Glomerular endothelial cell (primary cell): ENCODE data around the gene PARD3. TPM values are rescaled to one million over a fixed set of nuclear protein-coding genes. Genes with fewer than 3 reads are reported as not detected.

ENCODE experiments used
- DNase-seq: peaks from one replicate; pipeline ENCODE4 v3.0.0-alpha.2; 2011; ENCODE audit warnings: low read depth, low spot score; ENCODE audit errors: extremely low read depth
- total RNA-seq: library from RNA; depleted of rRNA; stranded (reverse); fragments of >200 nt; gene quantifications from 2 replicates; pipeline ENCODE4 v1.2.3, GENCODE V29; 2015

The PARD3 gene
- total RNA-seq, 1 donor from 2014 or later, result 23.0 TPM

DNA sequence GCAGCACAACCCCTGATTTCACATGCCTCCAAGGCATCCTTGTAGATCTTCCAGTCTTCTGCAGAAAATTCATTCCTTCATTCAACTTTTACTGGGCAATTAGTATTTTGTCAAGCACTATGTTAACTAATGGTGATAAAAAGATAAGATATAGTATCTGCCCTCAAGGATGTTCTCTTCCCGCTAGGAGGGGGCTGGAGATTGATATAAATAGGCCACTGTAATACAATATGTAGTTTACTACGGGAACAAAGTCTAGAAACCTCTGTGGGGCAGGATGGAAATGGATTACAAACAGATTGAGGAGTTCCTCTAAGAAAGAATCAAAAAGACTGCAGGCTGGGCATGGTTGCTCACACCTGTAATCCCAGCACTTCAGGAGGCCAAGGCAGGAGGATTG lies 10.3 kb upstream of the PARD3 start:
- DNase-seq, result no peak

DNA sequence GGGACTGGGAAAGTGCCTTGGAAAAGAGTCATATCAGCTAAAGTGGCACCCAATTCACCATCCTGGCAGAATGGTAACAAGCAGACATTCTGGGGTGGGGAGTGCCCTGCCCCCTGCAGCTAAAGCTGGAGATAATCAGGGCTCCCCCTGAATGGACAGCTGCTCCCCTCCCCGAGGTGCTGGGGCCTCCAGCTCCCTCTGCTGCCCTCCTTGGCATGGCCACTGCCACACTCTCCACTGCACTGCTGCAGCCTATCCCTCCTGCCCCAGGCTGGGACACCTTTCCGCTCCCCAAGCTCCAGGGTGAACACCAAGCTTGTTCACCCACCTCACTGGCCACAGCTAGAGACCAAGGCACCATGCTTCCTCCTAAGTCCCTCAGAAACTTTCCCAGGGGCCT lies 9.8 kb upstream of the PARD3 start:
- no peak for DNase-seq

DNA sequence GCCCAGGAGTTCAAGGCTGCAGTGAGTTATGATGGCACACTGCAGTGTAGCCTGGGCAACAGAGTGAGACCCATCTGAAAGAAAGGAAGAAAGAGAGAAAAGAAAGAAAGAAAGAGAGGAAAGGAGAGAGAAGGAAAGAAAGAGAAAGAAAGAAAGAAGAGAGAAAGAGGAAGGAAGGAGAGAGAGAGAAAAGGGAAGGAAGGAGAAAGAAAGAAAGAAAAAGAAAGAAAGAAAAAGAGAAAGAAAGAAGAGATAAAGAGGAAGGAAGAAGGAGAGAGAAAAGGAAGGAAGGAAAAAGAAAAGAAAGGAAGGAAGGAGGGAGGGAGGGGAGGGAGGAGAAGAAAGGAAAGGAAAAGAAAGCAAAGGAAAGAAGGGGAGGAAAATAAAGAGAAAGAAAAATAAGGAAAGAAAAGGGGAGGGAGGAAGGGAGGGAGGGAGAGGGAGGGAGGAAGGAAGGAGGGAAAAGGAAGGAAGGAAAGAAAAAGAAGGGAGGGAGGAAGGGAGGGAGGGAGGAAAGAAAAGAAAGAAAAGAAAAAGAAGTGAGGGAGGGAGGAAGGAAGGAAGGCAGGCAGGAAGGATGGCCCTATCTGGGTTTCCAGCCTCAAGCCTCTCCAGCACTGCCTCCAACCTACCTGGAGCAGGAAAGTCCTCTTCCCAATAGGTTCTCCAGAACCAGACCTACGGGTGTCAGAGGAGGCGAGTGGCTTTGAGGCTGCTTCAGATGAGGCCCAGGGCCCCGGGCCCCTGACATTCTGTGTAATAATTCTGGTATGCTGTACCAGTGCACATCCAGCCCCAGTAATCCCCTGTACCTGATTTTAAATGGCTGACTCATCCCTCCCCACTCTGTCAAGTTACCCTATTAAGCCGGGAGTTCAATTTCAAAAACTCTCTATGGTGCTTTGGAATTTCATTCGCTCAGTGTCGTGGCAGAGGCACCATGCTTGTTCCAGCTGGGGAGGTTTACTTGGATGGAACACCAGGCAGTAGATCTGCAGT lies 6.8 kb upstream of the PARD3 start:
- DNase-seq, result no peak

DNA sequence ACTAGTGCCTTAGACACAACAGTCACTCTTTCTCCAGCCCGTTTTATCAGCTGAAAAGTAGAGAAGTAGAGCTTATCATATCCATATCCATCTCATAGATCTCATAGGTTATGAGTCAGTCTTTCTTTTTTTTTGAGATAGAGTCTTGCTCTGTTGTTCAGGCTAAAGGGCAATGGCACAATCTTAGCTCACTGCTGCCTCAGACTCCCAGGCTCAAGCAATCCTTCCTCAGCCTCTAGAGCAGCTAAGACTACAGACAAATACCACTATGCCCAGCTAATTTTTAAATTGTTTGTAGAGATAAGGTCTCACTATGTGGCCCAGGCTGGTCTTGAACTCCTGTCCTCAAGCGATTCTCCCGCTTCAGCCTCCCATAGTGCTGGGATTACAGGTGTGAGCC lies 2.5 kb upstream of the PARD3 start:
- DNase-seq, result no peak

DNA sequence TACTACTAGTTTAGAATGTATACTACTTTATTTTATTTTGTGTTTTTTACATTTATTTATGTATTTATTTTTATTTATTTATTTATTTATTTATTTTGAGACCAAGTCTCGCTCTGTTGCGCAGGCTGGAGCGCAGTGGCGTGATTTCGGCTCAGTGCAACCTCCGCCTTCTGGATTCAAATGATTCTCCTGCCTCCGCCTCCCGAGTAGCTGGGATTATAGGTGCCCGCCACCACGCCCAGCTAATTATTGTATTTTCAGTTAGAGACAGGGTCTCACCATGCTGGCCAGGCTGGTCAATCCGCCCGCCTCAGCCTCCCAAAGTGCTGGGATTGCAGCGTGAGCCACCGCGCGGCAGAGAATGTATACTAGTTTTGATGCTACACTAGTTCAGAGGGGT lies 2.0 kb upstream of the PARD3 start:
- DNase-seq, result no peak

DNA sequence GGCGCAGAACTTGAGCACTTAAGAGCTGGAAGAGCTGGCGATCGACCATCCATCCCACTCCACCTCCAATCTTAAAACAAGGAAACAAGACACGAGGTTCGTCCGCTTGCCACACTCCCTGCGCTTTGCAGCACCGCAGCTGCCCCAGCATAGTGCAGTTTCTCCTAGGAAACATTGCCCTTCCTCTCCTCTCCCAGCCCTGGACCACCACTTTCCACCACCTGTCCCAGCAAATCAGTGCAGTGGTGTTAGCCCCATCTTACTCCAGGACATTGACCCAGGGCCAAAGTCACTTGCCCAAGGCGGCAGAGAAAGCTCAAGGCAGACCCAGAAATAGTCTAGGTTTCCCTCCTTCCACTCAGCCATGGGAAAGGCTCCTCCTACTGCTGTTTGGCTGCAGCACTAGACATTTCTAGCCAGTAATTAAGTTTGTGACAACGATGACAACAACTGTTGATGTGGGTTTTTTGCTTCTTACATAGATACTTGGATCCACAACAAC lies 1.5 kb upstream of the PARD3 start:
- no peak for DNase-seq

DNA sequence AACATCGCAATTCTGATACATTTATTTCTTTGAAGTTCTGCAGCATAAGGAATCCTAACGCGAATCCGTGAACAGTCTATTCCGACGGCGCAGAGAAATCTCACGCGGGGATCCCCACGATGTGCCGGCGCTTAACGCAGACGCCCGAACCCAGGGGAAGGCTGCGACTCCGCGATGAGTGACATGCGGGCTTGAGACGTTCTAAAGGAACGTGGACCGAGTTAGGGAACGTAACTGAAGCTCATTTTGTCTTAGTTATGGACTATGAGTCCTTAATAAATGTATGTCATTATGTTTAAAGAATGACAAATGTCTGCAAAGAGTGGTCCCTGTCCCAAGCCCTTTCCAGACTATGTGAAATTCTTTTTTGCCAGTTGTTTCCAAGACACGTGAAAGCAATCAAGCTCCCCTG lies 995 bp upstream of the PARD3 start:
- no peak for DNase-seq

DNA sequence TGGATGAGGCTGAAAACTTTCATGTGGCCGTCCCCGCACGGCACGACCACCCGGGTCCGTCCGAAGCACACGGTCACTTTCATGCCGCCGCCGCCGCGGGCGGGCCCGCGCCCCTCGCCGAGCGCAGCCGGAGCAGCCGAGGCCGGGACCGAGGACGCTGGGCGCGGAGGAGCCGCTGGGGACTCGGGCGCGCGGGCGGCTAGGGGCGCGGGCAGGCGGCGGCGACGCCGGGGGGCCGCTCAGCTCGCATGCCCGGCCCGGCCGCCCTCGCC lies 247 bp downstream of the PARD3 start:
- no peak for DNase-seq

DNA sequence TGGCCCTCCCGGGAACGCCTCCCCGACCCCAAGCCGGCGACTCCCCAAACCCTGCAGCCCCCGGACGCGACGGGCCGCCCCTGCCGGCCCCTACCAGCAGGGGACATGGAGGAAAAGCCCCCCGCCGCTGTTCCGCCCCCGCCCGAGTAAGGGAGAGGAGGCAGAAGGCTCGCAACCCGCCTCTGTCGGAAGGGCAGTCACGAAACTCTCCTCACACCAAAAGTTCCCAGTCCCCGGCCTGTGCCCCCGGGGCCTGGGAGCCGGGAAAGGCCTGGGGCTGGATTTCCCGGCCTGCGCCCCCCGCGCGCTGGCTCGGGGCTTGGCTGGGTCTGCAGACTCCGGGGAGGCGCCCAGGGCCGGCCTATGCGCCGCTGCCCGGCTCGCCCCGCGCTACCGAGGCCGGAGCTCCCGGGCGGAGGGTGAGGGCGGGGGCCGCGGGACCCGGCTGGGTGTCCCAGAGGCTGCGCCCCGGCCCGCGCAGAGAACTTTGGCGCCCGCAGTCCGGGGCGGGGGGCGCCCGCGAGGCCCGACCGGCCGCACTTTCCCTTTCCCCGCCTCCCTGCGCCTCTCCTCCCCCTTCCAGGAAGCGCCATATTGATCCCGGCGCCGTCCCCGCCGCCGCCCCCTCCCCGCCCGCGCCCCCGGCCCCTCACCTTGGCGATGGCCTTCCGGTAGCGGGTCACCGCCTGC lies 728 bp downstream of the PARD3 start:
- no peak for DNase-seq

DNA sequence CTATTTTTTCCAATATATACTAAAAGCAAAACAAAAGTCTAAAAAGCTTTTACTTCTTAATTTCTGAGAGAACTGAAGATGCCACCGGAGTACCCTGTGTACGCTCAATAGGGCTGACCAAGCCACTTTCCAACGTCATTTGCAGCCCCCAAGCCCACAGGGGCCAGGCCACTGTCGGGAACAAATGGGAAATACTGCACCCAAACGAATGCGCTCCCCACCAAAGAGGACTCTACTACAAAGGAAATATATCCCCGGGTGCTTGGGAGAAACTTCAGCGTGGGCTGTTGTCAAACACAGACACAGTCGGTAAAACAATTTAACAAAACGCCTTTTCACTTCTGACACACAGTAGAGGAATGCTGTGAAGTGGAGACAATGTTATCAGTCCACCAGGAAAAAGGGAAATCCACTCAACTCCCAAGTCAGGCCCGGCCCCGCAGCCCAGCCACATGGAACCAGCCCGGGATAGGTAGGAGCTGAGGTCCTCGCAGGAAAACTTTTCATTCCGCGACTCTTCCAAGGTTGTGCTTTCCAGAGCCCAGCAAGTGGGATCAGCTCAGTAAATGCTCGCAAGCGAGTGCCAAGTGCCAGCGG lies 1.4 kb downstream of the PARD3 start:
- no peak for DNase-seq

DNA sequence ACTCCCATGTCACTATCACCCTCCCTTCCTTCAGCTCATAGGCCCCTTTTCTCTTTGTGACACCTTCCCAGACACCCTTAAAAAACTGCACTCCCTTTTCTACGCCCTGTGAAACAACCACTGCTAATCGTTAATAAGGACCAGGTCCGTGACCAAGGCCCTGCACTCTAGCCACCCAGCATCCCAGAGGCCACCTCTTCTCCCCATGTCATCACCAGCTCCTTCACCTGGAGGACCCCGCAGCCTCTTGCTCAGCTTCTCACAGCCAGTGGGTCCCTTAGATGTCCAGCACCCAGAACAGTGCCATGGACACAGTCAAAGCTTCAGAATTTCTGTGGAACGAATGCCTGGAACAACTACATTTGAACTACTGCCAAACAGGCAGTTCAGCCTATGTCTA lies 2.3 kb downstream of the PARD3 start:
- DNase-seq, result no peak

DNA sequence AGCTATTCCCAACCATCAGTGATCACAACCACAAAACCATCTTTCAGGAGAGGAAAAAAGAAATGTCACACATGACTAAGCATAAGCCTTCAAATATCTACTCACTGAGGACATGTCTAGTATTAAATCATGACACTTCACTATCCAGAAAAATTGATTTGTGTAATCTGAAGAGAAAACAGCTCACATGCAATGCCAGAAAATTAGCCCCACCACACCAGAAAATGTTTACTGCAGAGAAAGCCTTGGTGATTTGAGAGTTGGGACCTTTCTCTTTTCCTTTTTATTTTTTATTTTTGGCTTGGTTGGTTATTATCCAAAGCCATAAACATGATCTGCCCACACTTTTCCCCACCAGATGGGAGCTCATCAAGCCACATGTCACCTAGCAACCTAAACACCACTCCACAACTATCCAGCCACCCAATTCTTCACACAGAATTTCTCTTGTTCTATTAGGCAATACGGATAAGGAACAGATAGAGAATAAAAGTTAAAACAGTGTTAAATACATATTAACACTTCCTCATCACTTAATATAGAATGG lies 3.1 kb downstream of the PARD3 start:
- no peak for DNase-seq

DNA sequence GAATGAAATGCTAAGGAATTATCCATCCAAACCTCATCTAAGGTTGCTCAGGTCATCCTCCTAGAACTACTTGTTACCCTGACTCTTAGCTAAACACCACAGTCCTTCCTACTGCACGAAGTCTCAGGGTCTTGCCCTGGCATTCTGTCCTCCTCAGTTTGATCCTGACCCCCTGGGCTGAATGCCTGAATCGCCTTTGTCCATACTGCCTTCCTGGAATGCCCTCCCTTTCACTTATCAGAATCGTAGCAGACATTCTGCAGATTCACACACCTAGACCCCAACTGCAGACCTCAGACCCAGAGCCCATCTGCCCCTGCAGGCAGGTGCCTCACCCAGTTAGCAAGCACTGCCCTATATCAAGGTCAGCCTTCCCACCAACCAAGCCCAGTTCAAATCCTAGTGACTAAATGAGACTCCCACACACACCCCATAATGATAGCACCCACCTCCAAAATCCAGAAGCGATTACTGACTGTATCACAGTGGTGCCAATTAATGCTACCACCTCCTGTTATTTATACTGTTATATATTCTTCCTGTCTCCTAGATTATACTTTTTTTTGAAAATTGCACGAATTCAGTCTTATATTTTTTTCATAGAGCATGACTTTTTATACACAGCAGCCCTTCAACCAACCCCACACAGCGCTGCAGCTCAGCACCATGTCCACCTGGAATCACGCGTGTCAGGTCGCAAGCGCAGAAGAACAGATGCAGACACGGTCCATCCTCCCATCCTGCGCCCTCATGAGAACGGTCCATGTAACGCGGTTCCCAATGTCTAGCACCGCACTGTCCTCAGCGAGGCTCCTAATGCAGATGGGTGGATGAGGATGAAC lies 3.7 kb downstream of the PARD3 start:
- no peak for DNase-seq

DNA sequence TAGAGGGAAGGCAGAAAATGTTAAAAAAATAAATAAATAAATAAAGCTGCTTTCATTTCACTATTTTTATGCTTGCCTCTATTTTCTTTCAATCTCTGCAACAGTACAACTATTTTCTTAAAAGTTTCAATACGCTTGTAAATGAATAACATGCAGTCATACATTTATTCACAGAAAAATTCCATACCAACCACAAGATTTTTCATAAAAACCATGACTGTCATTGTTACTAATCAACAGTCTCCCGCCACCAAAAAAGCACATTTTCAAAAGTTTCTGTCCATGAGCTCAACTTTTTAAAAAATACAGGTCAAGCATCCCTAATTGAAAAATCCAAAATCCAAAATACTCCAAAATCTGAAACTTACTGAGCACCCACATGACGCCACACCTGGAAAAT lies 5.3 kb downstream of the PARD3 start:
- DNase-seq, result no peak

DNA sequence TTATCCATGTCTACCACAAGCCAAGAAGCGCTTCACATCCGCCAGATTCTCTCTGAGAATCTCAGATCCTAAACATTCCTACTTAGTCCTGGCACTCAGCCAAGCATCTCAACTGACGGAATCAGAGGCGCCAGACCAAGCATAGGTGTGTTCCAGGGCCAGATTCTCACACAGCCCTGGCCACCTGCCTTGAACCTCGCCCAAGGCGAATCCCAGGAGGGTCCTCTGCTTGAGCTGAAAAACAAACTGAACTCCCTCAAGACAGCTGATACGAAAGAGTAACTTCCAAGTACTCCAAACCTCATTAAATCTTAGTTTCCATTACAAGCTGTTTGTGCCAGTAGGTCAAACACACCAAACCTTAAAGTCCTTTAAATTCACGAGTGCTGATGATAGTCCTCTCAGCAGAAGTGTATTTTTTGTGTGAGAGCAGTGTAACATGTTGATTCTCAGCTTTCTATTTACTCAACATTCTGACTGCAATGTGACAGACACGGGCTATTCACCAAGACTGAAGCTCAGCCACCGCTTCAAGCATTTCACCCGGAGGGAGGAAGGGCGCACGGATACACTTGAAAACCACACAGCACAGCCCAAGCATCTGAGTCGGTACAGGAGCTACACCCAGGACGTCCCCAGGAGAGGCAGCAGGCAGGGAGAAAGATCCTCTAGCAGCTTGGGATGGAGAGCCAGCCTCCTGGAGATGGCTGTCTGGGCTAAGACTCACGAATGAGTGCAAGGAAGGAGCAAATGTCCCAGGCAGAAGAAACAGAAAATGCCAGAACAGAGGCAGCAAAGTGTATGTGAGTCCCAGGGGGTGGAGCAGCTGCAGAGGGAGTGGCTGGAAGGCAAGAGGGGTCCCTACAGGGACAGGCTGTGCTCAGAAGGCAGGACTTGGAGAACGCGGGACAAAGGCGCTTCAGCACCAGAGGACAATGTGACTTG lies 6.0 kb downstream of the PARD3 start:
- DNase-seq, result no peak

DNA sequence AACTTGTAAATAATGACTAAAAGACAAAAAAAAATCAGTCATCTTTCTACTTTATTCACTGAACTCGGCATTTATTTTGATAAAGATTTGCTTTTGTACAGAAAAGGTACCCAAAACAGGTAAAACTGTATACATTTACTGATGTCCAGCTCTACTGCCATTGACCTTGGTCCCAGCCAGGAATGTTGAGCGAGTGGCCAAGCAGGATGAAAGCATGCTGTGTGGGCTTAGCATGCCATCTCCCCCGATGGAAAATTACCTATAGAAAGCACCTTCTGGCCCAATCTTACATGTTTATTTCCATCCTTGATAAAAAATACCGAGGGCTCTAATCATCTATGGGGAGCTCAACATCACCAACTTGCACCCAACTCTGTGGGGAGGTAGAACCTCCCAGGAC lies 6.8 kb downstream of the PARD3 start:
- DNase-seq, result no peak

DNA sequence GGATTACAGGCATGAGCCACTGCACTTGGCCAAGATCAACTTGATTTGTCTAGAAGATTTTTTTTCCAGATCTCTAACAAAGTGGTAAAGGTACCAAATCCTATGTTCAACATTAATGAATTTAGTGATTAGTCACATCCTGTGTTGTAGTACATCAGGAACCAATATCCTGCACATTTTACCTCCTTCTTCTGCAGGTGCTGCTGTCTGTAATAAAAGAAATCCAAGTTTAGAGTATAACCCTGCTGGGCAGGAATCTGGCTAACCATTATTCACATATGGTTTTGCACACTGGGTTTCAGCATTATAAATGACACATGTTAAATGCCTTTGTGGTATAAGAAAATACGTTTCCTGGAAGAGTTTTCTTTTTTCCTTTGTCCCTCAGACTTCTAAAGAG lies 10.8 kb downstream of the PARD3 start:
- DNase-seq, result no peak

DNA sequence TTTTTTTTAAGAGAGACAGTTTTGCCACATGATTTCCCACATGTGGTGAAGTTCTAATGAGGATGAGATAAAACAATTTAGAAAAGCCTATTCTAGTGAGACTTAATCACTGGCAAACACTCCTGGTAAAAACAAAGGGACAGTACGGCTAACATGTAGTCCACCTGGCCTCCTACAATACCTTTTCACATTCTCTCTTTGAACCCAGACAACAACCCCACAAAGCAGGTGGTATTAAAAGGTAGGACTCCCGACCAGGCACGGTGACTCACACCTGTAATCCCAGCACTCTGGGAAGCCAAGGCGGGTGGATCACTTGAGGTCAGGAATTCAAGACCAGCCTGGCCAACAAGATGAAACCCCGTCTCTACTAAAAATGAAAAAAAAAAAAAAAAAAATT lies 12.4 kb downstream of the PARD3 start:
- no peak for DNase-seq

DNA sequence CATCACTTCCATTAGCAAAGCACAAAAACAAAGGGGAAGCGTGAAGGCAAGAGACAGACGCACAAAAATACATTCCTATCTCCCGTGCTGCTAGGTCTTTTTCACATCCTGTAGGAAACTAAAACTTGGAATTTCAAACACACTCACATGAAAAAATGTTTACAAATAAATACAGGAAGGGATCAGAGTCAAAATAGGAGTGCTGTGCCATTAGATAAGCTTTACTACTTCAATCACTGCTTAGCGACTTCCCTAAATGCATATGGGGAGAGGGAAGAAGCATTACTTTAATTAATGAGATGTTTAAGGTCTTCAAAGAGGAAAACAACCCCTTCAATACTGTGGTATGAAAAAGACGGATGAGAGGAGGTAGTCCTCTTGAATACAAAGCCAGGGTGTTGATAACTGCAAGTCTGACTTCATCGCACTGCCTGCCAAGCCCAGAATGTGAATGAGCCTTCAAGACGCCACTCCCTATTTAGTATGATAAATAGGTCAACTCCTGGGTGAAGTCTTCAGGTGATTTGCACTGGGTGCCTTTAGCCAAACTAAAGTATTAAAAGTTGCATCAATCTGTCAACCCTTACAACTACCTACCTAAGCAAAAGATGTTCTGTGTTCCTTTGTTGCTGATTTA lies 13.9 kb downstream of the PARD3 start:
- DNase-seq, result no peak
